AG04450 (cell line): ENCODE data around the gene HIPK1. TPM values are rescaled to one million over a fixed set of nuclear protein-coding genes. Genes with fewer than 3 reads are reported as not detected.
"Not testable (repeated sequence)": the region's sequence is repeated elsewhere in the genome, so short reads cannot be mapped to it uniquely, and the experiment has no call there.

Experiments
- CTCF ChIA-PET: fragments of 300-600, 350-600 bp; formaldehyde crosslinking; extraction: SDS; loops from one replicate; lab custom pipeline; 2022; ENCODE audit warnings: antibody characterized with exemption, inconsistent platforms; lab: Charles Lee
- POLR2A ChIA-PET: fragments of 350-600 bp; formaldehyde crosslinking; extraction: SDS; loops from one replicate; lab custom pipeline; 2021; ENCODE audit warnings: antibody characterized with exemption, inconsistent platforms; lab: Yijun Ruan, JAX
- DNase-seq: peaks from one replicate; pipeline ENCODE4 v3.0.0-alpha.2; 2011; ENCODE audit warnings: low read depth, low spot score
- H3K27ac ChIP-seq: one replicate; pipeline ENCODE4 v1.5.1; 2012; ENCODE audit warnings: low read depth, low read length, control low read depth
- H3K27me3 ChIP-seq: one replicate; pipeline ENCODE4 v1.6.0; 2012; ENCODE audit warnings: low read length; ENCODE audit not compliant: control insufficient read depth, insufficient read depth
- H3K4me3 ChIP-seq: 2 replicates; pipeline ENCODE4 v1.5.1; 2011; ENCODE audit warnings: mild to moderate bottlenecking, low read depth, low read length, control low read depth
- H3K9me3 ChIP-seq: 2 replicates; pipeline ENCODE4 v1.5.1; 2012; ENCODE audit warnings: low read length; ENCODE audit not compliant: control insufficient read depth, insufficient read depth
- polyA plus RNA-seq: library from polyadenylated mRNA; depleted of rRNA; stranded (reverse); fragments of >200 nt; gene quantifications from 2 replicates; pipeline ENCODE4 v1.2.3, GENCODE V29; 2011
- TF ChIP-seq, protein P1 (sequence below): IDR thresholded peaks from 2 replicates; pipeline ENCODE4 v1.5.1; 2011; ENCODE audit warnings: low read depth, low read length, control low read depth, inconsistent platforms

Gene HIPK1
- polyA plus RNA-seq, 1 experiment: 28.4 TPM

DNA sequence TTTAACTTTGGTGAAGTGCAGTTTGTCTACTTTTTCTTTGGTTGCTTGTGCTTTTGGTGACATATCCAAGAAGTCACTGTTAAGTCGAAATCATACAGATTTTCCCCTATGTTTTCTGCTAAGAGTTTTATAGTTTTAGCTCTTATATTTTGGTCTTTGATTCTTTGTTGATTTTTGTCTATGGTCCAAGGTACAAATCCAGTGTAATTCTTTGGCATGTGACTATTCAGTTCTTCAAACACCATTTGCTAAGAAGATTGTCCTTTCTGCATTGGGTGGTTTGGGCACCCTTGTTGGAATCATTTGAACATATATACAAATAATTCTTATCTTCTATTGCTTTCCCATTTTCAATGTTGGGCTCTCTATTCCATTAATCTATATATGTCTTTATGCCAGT lies 16.2 kb downstream of the HIPK1 start:
- Histone ChIP-seq H3K27me3 (no peaks in the 10 kb centered on the region), H3K9me3 (no peaks in the 10 kb centered on the region), H3K4me3 (no peak overlapping the region), H3K27ac (no peak overlapping the region)
- TF ChIP-seq, protein P1, sequence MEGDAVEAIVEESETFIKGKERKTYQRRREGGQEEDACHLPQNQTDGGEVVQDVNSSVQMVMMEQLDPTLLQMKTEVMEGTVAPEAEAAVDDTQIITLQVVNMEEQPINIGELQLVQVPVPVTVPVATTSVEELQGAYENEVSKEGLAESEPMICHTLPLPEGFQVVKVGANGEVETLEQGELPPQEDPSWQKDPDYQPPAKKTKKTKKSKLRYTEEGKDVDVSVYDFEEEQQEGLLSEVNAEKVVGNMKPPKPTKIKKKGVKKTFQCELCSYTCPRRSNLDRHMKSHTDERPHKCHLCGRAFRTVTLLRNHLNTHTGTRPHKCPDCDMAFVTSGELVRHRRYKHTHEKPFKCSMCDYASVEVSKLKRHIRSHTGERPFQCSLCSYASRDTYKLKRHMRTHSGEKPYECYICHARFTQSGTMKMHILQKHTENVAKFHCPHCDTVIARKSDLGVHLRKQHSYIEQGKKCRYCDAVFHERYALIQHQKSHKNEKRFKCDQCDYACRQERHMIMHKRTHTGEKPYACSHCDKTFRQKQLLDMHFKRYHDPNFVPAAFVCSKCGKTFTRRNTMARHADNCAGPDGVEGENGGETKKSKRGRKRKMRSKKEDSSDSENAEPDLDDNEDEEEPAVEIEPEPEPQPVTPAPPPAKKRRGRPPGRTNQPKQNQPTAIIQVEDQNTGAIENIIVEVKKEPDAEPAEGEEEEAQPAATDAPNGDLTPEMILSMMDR: no peak
- no peak for DNase-seq
- ChIA-PET CTCF (interaction anchor here (1.4 to 2.7 kb wide), 2 partner anchors 10 to 18 kb away, joined by 3 to 12 read pairs; no protein-coding TSS in a partner anchor), POLR2A (no interaction called here)

DNA sequence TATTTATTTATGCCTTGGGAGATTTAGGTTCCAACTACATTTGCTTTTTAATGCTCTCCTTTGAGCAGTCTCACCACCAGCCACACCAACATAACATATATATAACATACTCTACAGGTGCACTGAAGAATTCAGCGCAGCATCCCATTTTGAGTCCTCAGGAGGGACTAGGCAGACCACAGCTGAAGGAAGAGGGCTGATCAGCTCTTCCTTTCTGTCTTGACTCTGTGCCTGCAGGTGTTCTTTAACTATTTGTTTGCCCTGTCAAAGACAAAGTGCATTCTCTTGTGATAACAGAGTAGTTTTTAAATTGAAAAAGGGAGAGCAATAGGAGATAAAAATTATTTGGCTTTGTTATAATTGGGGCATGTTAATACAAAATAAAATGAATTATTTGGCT lies 17.0 kb downstream of the HIPK1 start:
- POLR2A ChIA-PET: interaction anchor here (1.0 kb wide), 1 partner anchor 15 kb away, joined by 3 read pairs; no protein-coding TSS in a partner anchor
- CTCF ChIA-PET: interaction anchor here (0.6 to 2.7 kb wide), 8 partner anchors 10 to 336 kb away, joined by 3 to 12 read pairs (median 4); partner anchors contain the start of gene OLFML3

DNA sequence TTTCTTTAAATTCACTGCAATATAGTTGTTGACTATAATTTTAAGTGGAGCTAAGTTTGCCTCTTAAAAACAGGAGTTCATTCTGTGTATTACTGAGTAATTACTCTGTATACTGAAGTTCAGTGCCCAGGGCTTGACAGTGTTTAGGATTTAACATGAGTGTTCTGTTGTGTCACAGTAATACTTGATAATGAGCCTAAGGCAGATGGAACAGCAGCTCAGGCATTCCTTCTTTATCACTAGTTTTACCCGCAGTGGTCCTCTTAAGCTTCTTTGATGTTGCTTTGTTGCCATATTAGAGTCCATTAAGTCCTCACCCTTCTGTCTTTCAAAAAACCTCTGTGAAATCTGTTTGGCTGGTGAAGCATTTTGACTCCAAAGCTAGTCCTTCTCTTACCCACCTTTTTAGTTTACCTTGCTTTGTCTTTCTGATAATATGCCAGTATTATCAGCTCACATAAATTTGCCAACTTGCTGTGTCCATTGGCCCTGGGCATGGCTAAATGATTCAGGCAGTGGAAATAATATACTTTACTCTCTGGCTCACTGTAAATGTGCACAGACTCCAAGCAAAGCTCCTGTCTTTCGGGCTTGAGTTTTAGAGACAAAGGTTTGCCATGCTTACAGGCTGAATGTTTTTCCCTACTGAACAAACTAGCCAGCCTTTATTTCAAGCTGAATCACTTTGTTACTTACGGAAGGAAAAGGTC lies 17.7 kb downstream of the HIPK1 start:
- H3K9me3 ChIP-seq: no peaks in the 10 kb centered on the region

More for the DNA sequence above, 17.0 kb downstream of the HIPK1 start:
- Histone ChIP-seq H3K27ac (no peak overlapping the region), H3K4me3 (no peak overlapping the region), H3K27me3 (no peaks in the 10 kb centered on the region), H3K9me3 (no peaks in the 10 kb centered on the region)
- TF ChIP-seq, protein P1: no peak
- DNase-seq: no peak

DNA sequence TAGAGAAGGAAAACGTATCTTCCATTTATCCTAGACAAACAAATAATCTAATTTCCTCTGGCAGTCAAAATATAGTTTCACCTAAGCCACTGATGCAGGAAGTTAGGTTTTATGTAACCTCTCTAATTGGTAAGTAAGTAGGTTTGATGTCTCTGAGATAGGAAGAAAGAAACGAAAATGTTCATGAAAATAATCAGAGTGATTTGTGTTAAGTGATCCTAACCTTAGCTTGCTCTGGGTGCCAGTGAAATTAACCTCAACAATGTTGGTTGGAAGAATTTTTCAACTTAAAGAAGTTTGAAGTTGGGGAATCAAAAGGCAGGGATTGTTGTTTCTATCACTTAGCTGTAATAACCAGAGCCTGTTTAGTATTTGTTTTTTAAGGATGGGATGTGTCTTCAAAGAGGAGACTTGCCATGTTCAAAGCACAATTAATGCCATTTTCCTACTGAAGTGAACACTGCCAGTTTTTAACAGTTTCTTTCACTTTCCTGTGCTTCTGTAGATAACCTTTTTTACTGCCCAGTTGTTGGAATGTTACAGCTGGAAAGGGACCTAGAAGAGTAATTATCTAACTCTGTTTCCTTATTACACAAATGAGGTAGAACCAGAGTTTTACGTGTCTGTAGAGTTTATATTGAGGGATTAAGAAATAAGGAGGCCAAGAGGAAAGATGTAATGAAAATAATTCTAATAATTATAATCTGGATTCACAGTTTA lies 18.4 kb downstream of the HIPK1 start:
- Histone ChIP-seq H3K27me3 (no peaks in the 10 kb centered on the region), H3K27ac (no peak overlapping the region), H3K9me3 (no peaks in the 10 kb centered on the region), H3K4me3 (no peak overlapping the region)
- DNase-seq: no peak
- CTCF ChIA-PET: interaction anchor here (0.6 to 2.7 kb wide), 9 partner anchors 9 to 112 kb away, joined by 3 to 12 read pairs (median 4); partner anchors contain the start of gene OLFML3
- TF ChIP-seq, protein P1: no peak
- POLR2A ChIA-PET: no interaction called here

More for the DNA sequence above, 17.7 kb downstream of the HIPK1 start:
- Histone ChIP-seq H3K27ac (no peak overlapping the region), H3K4me3 (no peak overlapping the region), H3K27me3 (no peaks in the 10 kb centered on the region)
- DNase-seq: no peak
- TF ChIP-seq, protein P1: no peak
- ChIA-PET CTCF (interaction anchor here (0.9 to 2.7 kb wide), 9 partner anchors 9 to 111 kb away, joined by 3 to 12 read pairs (median 5); partner anchors contain the start of gene OLFML3), POLR2A (interaction anchor here (0.6 to 1.0 kb wide), 2 partner anchors 16 to 186 kb away, joined by 3 read pairs; no protein-coding TSS in a partner anchor)

DNA sequence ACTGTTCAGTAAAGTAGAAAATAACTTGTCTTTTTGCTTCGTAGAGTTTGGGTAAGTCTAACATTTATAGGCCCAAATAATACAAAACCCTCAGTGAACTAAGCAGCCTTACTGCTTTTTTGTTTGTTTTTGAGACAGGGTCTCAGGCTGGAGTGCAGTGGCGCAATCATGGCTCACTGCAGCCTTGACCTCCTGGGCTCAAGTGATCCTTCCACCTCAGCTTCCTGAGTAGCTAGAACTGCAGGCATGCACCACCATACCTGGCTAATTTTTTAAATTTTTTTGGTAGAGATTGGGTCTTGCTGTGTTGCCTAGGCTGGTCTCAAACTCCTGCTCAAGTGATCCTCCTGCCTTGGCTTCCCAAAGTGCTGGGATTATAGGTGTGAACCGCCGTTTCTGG lies 19.0 kb downstream of the HIPK1 start:
- DNase-seq, POLR2A ChIA-PET, H3K27me3 ChIP-seq, H3K4me3 ChIP-seq, H3K27ac ChIP-seq, H3K9me3 ChIP-seq: not testable (repeated sequence)
- CTCF ChIA-PET: interaction anchor here (0.6 to 1.7 kb wide), 7 partner anchors 9 to 875 kb away, joined by 3 to 6 read pairs (median 3); partner anchors contain the start of genes AP4B1 and LRIG2
